ENCODE measurements around the gene PAX7.

Gene PAX7

DNA sequence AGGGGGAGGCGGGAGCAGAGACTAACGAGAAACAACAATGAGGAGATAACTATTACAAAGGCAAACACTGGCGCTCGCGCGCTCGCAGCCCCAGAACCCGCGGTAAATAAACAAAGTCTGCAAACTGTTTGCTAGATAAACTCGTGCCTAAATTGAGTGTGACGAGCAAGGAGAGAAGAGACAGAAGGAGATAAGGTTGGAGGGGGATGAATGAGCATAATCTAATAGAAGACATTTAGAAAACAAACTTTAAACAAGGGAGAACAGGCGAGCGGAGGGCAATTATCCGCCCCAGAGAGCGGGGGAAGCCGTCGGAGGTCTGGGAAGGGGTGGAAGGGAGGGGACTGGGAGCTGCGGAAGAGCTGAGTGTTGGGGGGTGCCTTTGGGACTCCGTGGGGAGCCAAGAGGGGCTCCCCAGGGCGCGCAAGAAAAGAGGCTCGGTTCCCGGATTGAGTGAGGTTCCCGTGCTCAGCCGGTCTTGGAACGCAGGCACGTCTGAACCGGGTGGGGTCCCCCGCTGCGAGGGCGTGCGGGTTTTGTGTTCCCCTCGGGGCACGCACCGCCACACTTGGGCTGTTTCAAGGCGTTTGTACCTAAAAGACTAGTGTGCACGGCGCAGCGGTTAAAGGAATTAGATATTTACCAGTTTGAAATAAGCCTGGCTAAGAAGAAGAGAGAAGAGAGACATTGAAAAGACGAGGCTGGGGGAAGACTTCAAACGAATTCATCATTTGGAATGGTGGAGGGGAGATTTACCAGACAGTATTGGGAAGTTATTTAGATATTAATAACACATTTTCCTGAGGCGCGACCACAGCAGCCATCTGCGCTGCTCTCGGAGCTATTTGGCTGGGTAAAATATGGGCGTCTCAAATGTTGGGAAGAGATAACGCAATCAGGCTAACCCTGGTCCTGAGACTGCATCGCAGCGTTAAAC lies 10.6 kb downstream of the PAX7 start:
- DNase-seq (ENCODE audit: low spot score): no peak

DNA sequence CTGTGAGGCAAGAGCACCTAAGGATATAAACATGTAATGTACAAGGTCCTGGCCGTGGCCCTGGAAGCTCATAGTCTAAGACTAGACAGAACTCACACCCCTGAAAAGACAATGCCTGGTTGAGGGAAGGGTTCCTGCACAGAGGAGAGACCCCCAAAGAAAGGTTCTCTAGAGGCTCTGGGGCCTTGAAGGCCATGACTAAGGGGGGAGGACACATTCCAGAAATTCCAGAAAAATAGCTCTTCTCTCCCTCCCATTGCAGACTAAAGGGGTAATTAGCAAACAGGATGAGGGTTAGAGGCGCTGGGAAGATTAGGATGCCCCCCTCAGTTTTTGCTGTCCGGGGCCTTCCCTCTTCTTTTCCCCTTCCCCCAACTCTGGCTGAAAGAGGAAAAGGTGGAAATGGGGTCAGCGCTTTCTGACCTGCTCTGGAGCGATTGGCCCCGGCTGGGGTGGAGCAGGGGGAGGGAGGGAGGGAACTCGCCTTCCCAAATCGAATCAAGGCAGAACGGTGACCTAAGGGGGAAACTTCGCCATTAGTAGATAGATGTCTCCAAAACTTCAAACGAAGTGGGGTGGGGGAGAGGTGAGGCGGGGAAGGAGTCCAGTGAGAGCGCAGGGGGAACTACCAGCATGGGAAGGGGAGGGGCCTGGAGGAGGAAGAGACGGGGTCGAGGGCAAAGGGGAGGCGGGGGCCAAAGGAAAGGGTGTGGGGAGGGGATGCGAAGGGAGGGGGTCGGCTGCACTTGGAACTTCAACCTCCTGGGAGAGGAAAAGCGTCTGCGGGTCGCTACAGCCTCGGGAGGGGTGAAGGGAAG lies 11.8 kb downstream of the PAX7 start:
- DNase-seq (ENCODE audit: low spot score): no peak

DNA sequence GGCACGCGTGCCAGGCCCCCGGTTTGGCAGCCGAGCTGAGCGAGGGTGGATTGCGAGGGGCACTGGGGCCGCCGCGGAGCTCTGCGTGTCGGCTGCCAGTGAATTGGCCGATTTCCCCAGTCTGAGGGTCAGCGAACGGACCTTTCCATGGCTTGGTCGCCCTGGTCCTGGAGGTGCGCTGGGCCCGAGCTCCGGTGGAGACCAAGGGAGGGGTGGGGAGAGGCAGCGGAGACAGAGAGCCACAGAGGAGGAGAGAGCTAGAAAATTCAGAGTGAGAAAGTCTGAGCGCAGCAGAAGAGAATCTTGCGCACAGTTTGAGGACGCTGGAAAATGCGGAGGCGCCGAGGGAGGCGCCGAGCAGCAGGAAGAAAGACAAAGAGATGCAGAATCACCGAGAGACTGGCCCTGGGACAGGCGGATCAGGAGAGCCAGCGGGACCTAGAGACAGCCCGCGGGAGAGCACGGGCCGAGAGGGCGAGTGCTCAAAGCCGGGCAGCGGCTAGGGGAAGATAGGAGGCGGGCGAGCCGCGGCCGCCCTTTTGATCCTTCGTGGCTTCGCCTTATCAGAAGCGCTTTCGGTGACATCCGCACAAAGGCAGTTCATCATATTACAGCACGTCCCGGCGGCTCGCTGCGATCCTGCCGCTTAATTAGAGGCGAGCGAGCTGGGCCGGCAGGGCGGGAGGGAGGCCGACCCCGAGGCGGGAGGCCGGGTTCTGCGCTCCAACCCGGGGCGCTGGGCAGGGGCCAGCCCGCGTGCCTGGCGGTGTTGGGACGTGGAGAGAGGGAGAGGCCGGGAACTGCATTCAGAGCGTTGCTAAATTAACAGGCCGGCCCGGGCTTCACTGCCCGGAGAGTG lies 12.7 kb downstream of the PAX7 start:
- DNase-seq (ENCODE audit: low spot score): no peak

DNA sequence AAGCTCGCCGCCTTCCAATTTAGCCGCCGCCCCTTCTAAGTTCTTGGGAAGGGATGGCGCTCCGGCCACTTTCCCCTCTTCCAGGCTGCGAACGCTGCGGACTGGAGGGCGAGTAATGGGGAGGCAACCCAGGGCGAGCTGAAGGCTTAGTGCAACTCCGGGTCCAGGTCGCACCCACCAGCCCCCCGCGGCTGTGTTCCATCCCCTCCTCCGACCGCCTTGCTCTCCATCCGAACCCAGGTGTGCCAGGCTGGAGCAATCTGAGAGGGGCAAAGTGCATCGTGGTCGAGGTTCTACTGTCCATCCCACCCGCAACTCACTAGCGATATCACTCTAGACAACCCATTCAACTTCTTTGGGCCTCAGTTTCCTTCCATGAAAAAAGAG lies 13.4 kb downstream of the PAX7 start:
- DNase-seq (ENCODE audit: low spot score): no peak

DNA sequence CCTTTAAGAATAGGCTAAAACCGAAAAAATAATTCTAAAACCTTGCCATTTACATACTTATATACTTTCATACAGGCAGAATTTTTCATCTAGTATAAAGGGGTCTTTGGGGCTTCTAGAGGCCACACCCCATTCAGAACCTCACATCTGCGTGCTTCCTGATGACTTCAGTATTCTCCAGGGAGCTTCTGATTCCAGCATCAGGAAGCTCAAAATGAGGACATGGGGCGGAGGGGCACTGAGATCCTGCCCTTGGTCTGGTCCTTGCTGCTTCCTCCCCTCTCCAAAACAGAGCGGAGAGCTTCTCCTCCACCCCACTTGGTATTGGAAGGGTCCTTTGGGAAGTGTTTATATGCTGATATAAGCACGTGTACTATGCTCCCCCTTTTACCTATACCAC lies 13.8 kb downstream of the PAX7 start:
- no peak for DNase-seq (ENCODE audit: low spot score)

DNA sequence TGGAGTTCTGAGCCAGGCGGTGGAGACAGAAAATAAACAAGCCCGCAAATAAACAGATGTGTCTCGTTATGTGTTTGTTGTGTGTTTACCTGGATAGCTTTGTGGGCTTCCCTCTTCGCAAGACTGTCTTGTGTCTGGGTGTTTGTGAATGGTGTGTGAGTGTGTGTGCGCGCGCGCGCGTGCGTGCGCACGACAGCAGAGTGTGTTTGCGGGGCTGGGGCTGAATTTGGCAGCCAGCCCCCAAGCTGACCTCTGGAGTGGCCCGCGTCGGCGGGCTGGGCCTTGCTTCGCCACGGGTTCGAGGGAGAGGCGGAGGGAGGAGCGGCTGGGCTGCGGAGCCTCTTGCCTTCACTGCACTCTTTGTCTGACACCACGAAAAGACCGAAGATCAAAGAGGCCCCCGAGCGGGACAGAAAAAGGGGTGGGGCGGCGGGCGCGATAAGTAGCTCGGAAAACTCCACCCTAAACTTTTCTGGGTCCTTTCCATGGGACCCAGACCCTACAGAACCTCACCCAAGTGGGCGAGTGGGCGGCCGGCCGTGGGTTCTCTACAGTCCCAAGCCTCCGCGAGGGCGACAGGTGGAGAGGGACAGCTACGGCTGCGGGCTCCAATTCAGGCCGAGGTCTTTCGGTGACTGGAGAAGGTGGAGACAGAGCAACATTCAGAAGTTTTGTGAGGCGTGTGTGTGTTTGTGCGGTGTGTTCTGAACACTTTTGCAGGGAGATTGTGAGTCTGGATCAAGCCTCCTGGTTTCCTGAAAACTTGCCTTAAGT lies 14.5 kb downstream of the PAX7 start:
- no peak for DNase-seq (ENCODE audit: low spot score)

DNA sequence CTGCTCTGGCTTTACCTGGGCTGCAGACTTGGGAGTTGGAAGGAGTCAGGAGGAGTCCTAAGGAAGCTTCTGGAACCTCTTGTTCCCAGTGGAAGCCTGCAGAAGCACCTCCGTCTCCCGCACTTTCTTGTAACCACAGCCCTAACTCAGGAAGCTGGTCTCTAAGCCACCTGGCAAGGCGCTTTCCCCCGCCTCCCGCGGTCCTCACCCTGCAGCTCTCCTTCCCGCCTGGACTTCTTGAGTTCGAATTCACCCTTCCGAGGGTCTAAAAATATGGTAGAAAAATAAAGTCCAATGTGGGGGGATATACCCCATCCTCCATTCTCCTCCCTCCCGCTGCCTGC lies 15.1 kb downstream of the PAX7 start:
- DNase-seq (ENCODE audit: low spot score): no peak

DNA sequence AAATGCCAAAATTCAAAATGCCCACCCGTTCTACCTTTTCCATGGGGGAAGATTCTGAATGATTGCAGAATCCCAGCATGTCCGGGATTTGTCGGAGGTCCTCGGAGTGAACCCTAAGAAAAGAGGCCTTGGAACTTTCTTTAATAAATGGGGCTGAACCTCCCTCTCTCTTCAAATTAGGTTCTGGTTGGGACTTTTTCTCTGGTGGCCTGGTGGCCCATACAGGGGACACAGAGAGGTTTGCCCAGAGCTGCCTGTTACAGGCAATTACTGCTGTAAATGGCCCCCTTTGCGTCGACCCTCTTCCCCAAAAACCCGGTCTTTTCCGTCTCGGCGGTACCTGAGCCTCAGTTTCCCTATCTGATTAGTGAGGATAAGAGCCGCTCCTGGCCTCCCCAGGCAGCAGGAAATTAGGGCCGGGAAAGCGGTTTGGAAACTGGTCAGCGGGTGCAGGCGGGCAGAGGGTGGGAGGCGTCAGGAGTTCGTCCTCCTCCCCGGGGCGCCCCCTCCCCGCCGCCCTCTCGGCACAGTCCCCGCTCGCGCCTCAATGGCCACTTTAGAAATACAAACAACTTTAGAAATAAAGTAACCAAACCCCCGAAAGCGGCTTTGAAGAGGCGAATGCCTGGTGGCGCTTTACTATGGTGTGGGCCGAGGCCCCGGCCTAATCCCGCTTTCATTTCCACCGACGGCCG lies 15.6 kb downstream of the PAX7 start:
- no peak for DNase-seq (ENCODE audit: low spot score)

DNA sequence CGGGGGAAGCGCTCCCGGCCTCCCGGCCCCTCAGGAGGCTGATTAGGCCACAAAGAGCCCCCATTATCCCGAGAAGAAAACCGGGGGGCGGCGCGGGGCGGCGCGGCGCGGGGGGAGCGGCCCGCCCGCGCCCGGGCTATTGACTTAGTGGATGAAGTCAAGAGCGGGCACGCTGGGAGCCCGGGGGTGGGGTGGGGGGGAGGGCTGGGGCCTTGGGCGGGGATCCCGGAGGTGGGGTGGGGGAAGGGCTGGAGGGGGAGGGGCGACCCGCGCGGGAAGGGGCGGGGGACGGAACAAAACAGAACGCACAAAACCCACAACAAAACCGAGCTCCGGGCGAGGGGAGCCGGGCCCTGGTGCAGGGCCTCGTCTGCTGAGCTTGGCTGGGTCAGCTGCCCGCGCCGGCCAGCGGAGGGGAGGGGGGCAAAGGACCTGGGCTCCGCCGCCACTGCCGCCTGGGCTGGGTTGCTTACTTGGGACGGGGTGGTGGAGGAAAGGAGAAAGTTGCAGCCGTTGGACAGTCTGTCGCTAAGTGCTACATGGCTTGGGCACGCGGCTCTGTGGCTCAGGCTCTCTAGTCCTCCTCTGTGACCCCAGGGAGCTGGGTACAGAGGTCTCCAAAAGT lies 16.3 kb downstream of the PAX7 start:
- DNase-seq (ENCODE audit: low spot score): no peak

DNA sequence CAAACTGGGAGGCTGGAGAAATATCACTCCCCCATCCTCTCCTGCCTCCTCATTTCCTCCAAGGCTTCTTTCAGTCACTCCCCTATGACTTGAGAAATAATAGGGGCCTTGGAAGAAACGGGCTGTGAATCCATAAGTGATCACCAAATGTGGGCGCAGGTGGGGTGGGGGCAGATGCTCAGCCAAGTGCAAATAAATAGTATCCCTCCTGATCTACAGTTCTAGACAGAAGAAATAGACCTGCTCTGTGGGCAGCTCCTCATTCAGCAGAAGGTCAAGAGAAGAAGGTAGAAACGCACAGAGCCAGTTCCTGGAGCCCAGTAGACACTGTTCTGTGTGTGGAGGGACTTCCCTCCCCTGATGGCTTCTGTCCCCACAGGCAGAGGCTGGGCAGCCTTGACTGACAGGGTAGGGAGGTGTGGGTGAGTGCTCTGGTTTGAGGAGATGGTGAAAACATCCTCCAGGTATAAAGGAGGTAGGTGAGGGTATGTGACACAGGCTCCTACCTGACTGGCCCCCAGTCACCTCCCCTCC lies 17.1 kb downstream of the PAX7 start:
- DNase-seq (ENCODE audit: low spot score): no peak

DNA sequence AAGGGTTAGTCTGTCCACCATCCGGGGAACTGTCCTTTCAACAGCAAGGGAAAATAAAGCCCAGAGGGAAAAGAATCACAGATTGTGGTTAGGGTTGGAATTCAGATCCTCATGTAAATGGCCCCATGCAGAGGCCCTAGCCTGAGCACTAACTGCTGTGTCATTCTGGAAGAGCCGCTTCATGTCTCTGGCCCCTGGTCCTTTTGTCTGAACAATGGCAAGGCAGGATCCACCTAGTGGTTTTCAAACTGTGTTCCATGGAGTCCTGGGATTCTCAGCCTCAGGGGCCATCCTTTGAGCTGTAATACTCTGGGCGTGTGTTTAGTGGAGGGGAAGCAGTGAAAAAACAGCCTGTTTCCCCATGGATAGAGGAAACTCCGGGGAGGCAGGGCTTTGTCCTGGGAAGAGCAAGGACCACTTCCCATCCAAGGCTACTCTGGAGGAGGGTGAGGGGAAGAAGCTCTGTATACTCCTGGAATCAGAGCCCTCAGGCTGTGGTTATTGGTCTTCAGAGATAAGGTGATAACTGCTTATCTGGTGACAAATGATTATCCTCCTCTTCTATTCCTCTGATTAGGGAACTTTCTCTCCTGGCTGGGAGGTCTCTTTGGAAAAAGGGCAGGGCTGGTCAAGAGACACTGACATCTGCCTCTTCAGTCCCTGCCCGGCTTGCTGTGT lies 19.2 kb downstream of the PAX7 start:
- DNase-seq (ENCODE audit: low spot score): no peak

DNA sequence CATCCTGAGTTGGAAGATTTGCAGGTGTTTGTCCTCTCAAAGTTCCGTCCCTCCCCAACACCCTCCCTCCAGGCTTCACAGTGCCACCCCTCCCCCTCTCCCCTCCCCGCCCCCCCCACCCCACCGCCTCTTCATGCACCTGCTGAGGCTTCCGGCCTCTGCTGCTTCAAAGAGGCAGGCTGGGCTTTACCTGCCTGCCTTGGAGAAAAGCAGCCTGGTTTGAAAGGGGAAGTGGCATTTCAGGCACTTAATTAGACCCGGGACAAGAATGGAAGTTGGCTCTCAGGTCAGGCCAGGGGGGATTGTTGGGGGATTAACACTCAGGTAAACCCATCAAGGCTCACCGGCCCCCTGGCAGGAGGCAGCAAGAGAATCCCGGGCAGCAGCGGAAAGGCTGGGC lies 21.1 kb downstream of the PAX7 start:
- DNase-seq (ENCODE audit: low spot score): no peak

DNA sequence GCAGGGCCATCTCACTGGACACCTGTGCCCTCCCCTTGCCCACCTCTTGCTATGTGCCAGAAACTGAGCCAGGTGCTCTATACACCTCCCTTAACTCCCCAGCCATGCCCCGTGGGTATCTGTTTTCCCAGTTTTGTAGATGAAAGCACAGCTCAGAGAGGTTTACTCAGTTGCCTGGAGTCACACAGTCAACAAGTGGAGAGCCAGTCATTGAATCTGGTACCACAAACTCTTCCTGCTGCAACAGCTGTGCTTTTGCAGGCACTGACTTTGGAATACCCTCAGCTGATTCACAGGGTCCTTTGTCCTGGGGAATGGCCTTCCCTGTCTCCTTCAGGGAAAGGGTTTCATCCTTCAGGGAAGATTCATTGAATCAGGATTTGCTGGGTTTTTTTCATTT lies 22.1 kb downstream of the PAX7 start:
- no peak for DNase-seq (ENCODE audit: low spot score)

DNA sequence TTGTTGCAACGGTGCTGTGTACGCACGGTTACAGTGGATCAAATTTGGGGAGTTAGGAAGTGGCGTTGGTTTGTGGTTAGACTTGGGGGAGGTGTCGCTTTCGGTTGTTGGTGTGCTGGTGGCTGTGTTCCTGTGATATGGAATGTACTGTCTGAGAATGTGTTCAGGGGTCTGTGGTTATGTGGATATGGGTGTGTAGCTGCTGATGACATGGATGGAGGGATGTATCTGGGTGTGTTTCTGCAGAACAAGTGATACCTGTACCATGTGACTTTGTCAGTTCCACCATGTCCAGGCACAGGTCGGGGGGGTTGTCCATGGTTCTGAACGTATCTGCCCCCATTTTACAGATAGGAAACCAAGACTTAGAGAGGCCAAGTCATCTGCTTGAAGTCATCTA lies 22.7 kb downstream of the PAX7 start:
- DNase-seq (ENCODE audit: low spot score): no peak

DNA sequence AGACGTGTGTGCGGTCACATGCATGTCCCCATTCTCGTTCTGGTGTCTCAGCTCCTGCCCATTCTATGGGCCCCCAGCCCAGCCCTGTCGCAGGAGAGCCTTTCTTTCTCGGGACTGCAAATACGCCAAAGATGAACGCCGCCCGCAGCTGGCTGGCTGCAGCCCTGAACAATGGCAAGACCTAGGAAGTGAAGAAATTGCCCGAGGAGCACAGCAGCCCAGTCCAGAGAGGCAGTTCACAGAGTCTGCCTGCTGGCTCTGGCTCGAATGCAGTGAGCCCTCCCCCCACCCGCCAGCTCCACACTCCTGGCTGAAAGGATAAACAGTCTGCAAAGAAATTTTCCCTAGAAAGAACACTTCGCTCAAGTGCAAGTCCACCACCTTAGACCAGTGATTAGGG lies 23.3 kb downstream of the PAX7 start:
- DNase-seq (ENCODE audit: low spot score): no peak

DNA sequence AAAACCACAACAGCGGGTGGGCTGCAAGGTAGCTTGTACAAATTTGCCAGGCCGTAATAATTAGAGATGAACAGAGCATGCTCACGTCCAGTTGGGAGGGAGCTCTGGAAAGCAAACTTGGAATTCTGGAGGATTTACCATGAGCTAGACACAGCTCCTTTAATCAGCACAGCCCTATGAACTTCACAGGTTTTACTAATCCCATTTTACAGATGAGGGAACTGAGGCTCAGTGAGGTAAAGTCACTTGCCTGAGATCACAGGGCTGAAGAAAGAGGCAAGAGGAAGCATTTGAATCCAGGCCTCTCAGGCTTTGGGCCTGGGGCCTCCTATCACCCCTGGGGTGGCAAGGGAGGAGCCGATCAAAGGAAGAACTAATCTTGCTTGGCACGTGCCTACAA lies 24.0 kb downstream of the PAX7 start:
- no peak for DNase-seq (ENCODE audit: low spot score)

DNA sequence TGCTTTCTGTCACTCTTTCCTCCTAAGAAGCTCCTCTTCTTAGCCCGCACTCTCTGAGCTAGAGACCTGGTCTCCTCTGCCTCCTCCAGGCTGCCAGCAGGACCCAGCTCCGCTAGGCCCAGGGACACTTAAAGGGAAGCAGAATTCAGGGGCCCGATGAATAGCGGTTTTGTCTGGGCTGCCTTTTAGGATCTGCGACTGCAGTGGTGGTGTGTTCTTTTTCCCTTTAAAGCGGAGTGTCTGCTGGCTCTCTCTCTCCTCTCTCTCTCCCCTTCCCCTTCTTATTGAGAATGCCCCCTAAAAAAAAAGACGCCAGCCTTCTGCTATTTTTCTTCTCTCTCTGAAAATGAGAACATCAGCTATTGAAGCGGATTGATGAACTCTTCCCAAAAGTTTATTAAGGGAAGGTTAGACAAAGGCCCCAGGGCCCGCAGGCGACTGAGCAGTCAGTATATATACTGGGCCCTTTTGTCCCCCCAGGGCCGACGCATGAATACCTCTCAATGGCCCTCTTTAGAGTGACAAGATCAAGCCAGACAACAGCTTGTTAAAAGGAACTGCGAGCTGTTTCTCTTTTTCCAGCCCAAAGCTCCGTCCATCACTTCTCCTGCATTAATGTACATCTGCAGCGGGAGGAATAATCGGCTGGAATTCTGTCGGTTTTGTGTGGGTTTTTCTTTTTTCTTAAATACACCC lies 27.0 kb downstream of the PAX7 start:
- no peak for DNase-seq (ENCODE audit: low spot score)

DNA sequence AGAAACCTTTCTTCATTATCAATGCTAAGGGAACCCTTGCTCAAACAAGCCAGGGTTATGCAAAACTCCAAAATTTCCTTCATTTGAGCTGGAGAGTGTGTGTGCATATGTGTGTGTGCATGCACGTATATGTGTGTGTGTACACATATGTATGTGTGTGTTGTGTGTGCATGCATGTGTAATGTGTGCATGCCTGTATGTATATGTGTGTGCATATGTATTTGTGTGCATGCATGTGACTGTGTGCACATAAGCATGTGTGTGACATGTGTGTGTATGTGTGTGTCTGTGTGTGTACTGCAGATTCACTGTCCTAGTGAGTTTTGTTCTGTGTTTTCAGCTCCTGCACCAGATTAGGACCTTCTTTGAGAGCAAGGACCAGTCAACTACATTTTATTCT lies 28.2 kb downstream of the PAX7 start:
- no peak for DNase-seq (ENCODE audit: low spot score)

Measured in CD4-positive, alpha-beta T cell treated with Interleukin-15 for 4 hours (primary cell).